KOPT-K1 (cell line): ENCODE measurements around the gene BSN.

Experiments
- H3K27ac ChIP-seq: fragments of 200-600 bp; sonication (generic); 2 replicates; pipeline ENCODE4 v1.5.1; 2016; ENCODE audit warnings: antibody characterized with exemption, mild to moderate bottlenecking, low read depth, low read length; ENCODE audit not compliant: poor library complexity, severe bottlenecking
- H3K36me3 ChIP-seq: fragments of 200-600 bp; sonication (generic); 2 replicates; pipeline ENCODE4 v1.5.1; 2017; ENCODE audit warnings: antibody characterized with exemption, mild to moderate bottlenecking, low read length, moderate library complexity; ENCODE audit not compliant: insufficient read depth
- H3K9me3 ChIP-seq: fragments of 200-600 bp; sonication (generic); 2 replicates; pipeline ENCODE4 v1.5.1; 2017; ENCODE audit warnings: antibody characterized with exemption, low read length, mild to moderate bottlenecking; ENCODE audit not compliant: insufficient read depth, poor library complexity, severe bottlenecking

The BSN gene

DNA sequence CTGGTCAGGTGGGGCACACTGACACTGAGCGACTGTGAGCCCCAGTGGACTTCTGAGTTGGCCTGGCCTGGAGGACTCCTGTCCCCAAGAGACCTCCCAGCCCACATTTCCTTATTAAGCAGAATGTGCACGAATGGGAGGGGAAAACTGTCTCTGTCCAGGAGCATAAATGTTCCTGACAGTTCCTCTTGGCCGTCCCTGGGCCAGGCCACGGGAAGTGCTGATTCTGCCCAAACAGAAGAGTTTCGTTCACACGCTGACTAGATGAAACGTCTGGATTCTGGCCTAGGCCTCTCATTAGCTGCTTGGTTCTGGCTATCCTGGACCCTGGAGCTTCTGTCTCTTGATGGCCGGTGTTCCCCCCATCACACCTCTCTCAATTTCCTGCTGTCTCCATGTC lies 90.4 kb downstream of the BSN start:
- no peaks in the 10 kb centered on the region for H3K36me3 ChIP-seq

DNA sequence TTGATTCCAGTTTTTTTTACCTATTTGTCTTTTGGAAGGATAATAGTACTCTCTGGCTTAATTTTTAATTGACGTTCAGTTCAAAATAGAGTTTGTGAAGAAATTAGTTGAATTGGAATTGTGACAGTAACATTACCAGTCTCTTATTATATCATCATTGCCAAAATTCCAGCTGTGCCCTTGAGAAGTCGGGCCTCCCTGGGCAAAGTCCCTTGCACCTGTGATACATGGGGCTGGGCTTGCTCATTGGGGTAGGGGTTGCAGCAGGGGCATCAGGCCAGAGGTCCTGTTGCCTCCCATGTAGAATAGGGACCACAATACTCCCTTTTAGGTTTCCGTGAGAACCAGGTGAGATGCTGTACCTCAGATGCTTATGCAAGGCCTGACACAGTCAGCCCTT lies 92.0 kb downstream of the BSN start:
- H3K36me3 ChIP-seq: no peaks in the 10 kb centered on the region

More for the DNA sequence above, 90.4 kb downstream of the BSN start:
- H3K9me3 ChIP-seq: no peaks in the 10 kb centered on the region
- H3K27ac ChIP-seq: no peak overlapping the region

DNA sequence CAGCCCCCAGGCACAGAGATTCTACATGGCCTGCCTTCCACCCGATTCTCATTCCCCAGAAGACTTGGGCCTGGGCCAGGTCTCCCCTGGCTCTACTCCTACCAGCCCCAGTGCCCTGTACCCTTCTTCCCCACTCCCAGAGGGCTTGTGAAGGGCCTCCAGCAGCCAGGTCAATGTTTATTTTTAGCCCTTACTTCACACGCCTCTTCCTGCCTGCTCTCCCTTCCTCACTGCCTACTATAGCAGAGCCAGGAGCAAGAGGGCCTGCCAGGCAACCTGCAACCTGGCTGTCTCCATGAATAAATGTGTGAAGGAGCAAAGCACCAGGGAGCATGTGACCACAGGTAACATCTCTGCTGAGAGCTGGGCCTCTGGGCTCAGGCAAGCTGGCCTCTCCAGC lies 93.5 kb downstream of the BSN start:
- Histone ChIP-seq H3K27ac (no peak overlapping the region), H3K36me3 (no peaks in the 10 kb centered on the region), H3K9me3 (no peaks in the 10 kb centered on the region)

More for the DNA sequence above, 92.0 kb downstream of the BSN start:
- Histone ChIP-seq H3K9me3 (no peaks in the 10 kb centered on the region), H3K27ac (no peak overlapping the region)

DNA sequence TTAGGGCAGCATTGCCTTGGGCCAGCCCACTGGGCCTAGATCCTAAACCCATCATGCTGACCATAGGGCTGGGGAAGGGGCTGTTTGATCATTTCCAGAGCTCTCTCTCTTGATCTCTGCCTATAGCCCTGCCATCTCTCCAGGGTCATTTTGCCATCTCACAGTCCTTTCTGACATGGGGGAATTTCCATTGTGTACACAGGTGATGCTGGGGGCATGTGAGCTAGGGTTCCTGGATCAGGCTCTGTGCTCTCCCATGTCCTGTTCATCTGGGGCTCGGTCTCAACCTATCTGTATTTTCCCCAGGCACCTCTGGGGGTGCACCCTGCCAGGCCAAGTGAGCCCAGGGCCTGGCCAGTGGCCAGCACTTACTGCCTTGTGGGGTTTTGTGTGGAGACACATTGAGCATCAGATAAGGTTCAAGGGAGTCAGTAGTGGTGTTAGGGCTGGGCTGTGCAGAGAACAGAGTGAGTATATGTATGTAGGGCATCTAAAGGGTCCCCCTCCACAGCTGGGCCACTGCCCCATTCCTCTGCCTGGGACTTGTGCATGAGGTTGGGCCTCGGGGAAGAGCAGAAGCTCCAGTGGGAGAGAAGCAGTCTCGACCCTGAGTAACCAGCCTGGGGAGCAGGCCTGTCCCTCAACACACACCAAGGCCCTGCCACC lies 94.2 kb downstream of the BSN start:
- H3K9me3 ChIP-seq: no peaks in the 10 kb centered on the region
- no peaks in the 10 kb centered on the region for H3K36me3 ChIP-seq
- H3K27ac ChIP-seq: no peak overlapping the region

DNA sequence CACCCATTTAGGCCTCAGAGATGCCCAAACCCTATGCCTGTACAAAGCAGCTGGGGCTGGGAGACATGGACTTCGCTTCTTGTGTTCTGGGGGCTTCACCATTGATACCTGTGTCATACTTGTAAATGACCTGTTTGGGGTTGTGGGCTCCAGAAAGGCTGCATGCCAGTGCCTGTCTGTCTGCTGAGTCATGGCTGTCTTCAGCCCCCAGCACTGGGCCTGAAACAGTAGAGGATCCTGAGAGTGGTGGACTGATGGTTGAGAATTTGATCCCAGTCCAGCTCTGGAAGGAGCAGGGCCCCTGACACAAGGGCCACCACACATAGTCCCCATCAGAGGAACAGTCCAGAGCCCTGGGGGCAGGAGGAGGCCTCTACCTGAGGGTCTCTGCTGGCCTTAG lies 95.3 kb downstream of the BSN start:
- no peak overlapping the region for H3K27ac ChIP-seq
- no peaks in the 10 kb centered on the region for H3K36me3 ChIP-seq
- no peaks in the 10 kb centered on the region for H3K9me3 ChIP-seq

DNA sequence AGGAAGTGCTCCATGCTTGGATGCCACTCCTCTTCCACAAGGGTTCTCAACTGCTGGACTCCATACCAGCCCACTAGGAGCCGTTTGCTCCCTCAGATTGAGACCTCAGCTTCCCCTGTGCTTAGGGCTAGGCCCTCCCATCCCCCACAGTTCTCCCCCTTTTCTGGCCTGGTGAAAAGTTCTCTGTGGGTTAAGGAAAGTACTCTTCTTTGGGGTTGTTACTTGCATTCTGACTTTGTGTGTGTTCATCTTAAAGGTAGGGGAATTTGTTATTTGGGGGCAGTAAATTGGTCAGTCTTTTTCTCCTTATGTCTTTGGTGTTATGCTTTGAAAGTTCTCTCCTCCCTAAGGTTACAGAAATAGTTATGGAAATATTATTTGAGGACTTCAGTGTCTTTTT lies 95.9 kb downstream of the BSN start:
- Histone ChIP-seq H3K27ac (no peak overlapping the region), H3K9me3 (no peaks in the 10 kb centered on the region), H3K36me3 (no peaks in the 10 kb centered on the region)

DNA sequence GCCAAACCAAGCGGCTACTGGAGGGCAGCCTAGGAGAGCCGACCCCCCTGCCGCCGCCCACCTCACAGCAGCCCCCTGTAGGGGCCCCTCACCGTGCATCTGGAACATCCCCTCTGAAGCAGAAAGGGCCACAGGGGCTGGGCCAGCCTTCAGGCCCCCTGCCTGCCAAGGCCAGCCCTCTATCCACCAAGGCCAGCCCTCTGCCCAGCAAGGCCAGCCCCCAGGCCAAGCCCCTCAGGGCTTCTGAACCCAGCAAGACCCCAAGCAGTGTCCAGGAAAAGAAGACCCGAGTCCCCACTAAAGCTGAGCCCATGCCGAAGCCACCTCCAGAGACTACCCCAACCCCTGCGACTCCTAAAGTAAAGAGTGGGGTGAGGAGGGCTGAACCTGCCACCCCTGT lies 96.4 kb downstream of the BSN start:
- no peak overlapping the region for H3K27ac ChIP-seq
- H3K36me3 ChIP-seq: no peaks in the 10 kb centered on the region
- H3K9me3 ChIP-seq: no peaks in the 10 kb centered on the region

DNA sequence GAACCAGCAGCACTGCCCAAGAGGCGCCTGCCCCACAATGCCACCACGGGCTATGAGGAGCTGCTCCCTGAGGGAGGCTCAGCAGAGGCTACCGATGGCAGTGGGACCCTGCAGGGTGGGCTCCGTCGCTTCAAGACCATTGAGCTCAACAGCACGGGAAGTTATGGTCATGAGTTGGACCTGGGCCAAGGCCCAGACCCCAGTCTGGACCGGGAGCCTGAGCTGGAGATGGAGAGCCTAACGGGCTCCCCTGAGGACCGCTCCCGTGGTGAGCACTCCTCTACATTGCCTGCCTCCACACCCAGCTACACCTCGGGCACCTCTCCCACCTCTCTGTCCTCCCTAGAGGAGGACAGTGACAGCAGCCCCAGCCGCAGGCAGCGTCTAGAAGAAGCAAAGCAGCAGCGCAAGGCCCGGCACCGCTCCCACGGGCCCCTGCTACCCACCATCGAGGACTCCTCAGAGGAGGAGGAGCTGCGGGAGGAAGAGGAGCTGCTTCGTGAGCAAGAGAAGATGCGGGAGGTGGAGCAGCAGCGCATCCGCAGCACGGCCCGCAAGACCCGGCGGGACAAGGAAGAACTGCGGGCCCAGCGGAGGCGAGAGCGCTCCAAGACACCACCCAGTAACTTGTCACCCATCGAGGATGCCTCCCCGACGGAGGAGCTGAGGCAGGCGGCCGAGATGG lies 98.1 kb downstream of the BSN start:
- Histone ChIP-seq H3K36me3 (no peaks in the 10 kb centered on the region), H3K27ac (no peak overlapping the region), H3K9me3 (no peaks in the 10 kb centered on the region)

DNA sequence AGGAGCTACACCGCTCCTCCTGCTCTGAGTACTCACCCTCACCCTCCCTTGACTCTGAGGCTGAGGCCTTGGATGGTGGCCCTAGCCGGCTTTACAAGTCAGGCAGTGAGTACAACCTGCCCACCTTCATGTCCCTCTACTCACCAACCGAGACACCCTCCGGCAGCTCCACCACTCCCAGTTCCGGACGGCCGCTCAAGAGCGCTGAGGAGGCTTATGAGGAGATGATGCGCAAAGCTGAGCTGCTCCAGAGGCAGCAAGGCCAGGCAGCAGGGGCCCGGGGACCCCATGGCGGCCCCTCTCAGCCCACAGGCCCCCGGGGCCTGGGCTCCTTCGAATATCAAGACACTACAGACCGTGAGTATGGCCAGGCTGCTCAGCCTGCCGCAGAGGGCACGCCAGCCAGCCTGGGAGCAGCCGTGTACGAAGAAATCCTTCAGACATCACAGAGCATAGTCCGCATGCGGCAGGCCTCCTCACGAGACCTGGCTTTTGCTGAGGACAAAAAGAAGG lies 98.7 kb downstream of the BSN start:
- H3K9me3 ChIP-seq: no peaks in the 10 kb centered on the region
- H3K36me3 ChIP-seq: no peaks in the 10 kb centered on the region
- no peak overlapping the region for H3K27ac ChIP-seq

DNA sequence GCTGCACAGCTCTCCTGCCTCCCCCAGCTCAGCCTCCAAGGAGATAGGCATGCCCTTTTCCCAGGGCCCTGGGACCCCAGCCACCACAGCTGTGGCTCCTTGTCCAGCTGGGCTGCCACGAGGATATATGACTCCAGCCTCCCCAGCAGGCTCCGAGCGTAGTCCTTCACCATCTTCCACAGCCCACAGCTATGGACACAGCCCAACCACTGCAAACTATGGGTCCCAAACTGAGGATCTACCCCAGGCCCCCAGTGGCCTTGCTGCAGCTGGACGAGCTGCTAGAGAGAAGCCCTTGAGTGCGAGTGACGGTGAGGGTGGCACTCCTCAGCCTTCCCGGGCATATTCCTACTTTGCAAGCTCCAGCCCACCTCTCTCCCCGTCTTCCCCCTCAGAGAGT lies 99.3 kb downstream of the BSN start:
- Histone ChIP-seq H3K9me3 (no peaks in the 10 kb centered on the region), H3K36me3 (no peaks in the 10 kb centered on the region), H3K27ac (no peak overlapping the region)

DNA sequence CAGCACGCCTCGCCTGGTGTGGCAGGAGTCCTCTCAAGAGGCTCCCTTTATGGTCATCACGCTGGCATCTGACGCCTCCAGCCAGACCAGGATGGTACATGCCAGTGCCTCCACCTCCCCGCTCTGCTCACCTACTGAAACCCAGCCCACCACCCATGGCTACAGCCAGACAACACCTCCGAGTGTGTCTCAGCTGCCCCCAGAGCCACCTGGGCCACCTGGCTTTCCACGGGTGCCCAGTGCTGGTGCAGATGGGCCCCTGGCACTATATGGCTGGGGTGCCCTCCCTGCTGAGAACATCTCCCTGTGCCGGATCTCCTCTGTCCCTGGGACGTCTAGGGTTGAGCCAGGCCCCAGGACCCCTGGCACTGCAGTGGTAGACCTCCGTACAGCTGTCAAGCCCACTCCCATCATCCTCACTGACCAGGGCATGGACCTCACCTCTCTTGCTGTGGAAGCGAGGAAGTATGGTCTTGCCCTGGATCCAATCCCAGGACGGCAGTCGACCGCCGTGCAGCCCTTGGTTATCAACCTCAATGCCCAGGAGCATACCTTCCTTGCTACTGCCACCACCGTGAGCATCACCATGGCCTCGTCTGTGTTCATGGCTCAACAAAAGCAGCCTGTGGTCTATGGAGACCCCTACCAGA lies 100.0 kb downstream of the BSN start:
- no peak overlapping the region for H3K27ac ChIP-seq

DNA sequence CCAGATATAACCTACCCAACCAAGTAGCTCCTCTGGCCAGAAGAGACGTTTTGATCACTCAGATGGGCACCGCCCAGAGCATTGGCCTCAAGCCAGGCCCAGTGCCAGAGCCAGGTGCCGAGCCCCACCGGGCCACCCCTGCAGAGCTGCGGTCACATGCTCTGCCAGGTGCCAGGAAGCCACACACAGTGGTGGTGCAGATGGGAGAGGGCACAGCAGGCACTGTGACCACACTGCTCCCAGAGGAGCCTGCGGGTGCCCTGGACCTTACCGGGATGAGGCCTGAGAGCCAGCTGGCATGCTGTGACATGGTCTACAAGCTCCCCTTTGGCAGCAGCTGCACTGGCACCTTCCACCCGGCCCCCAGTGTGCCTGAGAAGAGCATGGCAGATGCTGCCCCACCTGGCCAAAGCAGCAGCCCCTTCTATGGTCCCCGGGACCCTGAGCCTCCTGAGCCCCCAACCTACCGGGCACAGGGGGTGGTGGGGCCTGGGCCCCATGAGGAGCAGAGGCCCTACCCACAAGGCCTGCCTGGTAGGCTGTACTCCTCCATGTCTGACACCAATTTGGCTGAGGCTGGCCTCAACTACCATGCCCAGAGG lies 100.8 kb downstream of the BSN start:
- Histone ChIP-seq H3K9me3 (no peaks in the 10 kb centered on the region), H3K27ac (no peak overlapping the region), H3K36me3 (no peaks in the 10 kb centered on the region)

More for the DNA sequence above, 100.0 kb downstream of the BSN start:
- H3K36me3 ChIP-seq: no peaks in the 10 kb centered on the region
- H3K9me3 ChIP-seq: no peaks in the 10 kb centered on the region

DNA sequence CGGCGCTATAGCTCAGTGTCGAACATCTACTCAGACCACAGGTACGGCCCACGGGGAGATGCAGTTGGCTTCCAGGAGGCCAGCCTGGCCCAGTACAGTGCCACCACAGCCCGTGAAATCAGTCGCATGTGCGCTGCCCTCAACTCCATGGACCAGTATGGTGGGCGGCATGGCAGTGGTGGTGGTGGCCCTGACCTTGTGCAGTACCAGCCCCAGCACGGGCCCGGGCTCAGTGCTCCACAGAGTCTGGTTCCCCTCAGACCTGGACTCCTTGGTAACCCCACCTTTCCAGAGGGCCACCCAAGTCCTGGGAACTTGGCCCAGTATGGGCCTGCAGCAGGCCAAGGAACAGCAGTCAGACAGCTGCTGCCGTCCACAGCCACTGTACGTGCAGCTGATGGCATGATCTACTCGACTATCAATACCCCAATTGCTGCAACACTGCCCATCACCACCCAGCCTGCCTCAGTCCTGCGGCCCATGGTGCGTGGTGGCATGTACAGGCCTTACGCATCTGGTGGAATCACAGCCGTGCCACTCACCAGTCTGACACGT lies 101.5 kb downstream of the BSN start:
- H3K27ac ChIP-seq: no peak overlapping the region
- no peaks in the 10 kb centered on the region for H3K36me3 ChIP-seq
- H3K9me3 ChIP-seq: no peaks in the 10 kb centered on the region

DNA sequence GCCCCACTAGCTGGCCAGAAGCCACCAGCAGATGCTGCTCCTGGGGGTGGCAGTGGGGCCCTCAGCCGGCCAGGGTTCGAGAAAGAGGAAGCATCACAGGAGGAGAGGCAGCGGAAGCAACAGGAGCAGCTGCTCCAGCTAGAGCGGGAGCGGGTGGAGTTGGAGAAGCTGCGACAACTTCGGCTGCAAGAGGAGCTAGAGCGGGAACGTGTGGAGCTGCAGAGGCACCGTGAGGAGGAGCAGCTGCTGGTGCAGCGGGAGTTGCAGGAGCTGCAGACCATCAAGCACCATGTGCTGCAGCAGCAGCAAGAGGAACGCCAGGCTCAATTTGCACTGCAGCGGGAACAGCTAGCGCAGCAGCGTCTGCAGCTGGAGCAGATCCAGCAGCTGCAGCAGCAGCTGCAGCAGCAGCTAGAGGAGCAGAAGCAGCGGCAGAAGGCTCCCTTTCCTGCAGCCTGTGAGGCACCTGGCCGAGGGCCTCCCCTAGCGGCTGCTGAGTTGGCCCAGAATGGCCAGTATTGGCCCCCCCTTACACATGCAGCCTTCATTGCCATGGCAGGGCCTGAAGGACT lies 102.3 kb downstream of the BSN start:
- Histone ChIP-seq H3K9me3 (no peaks in the 10 kb centered on the region), H3K27ac (no peak overlapping the region), H3K36me3 (no peaks in the 10 kb centered on the region)
